GM12878 (cell line): ENCODE results near the gene SLC25A44. TPM values are rescaled to one million over a fixed set of nuclear protein-coding genes. Genes with fewer than 3 reads are reported as not detected.

ENCODE experiments used
- CEBPB ChIP-seq, 2 experiments: fragments of 150-350 bp in 1 of 2; IDR thresholded peaks; 2 replicates each; pipeline ENCODE4 v1.6.1; 2012 to 2014; ENCODE audit warnings: low read depth in 2 of 2, low read length in 2 of 2, borderline replicate concordance in 1 of 2, inconsistent platforms in 1 of 2
- CHD1 ChIP-seq: IDR thresholded peaks from 2 replicates; pipeline ENCODE4 v1.6.1; 2012; ENCODE audit warnings: low read depth, low read length, improper control_type of control experiment
- DPF2 ChIP-seq: fragments of 450-650 bp; IDR thresholded peaks from 2 replicates; pipeline ENCODE4 v1.6.1; 2017; ENCODE audit warnings: mild to moderate bottlenecking
- FOS ChIP-seq: IDR thresholded peaks from 3 replicates; pipeline ENCODE4 v1.6.1; 2011; ENCODE audit warnings: borderline replicate concordance; ENCODE audit not compliant: insufficient read length; ENCODE audit errors: extremely low read depth
- GABPA ChIP-seq: IDR thresholded peaks from 2 replicates; pipeline ENCODE4 v1.6.1; 2014; ENCODE audit warnings: antibody characterized with exemption, low read depth, mild to moderate bottlenecking, inconsistent platforms
- IKZF2 ChIP-seq, 2 experiments: fragments of 450-650 bp; IDR thresholded peaks; 2 replicates each; pipeline ENCODE4 v1.6.1; 2017; ENCODE audit warnings: mild to moderate bottlenecking in 2 of 2, moderate library complexity in 2 of 2
- KLF5 ChIP-seq: fragments of 450-650 bp; IDR thresholded peaks from 2 replicates; pipeline ENCODE4 v1.6.1; 2014; ENCODE audit warnings: mild to moderate bottlenecking; ENCODE audit not compliant: partially characterized antibody
- MTA2 ChIP-seq: fragments of 450-650 bp; IDR thresholded peaks from 2 replicates; pipeline ENCODE4 v1.6.1; 2016; ENCODE audit warnings: low read depth, mild to moderate bottlenecking, moderate library complexity
- MYB ChIP-seq: fragments of 150-350 bp; IDR thresholded peaks from 2 replicates; pipeline ENCODE4 v1.6.1; 2014; ENCODE audit warnings: mild to moderate bottlenecking, low read depth, low read length, borderline replicate concordance
- POU2F2 ChIP-seq: IDR thresholded peaks from 3 replicates; pipeline ENCODE4 v1.6.1; 2011; ENCODE audit warnings: low read depth, mild to moderate bottlenecking, low read length, borderline replicate concordance
- SP1 ChIP-seq: IDR thresholded peaks from one replicate; pipeline ENCODE4 v1.6.1; 2011; ENCODE audit warnings: low read depth, low read length
- TCF7 ChIP-seq: IDR thresholded peaks from 2 replicates; pipeline ENCODE4 v1.6.1; 2014; ENCODE audit warnings: antibody characterized with exemption, borderline replicate concordance
- ZBTB11 ChIP-seq: fragments of 450-650 bp; formaldehyde crosslinking; IDR thresholded peaks from 2 replicates; pipeline ENCODE4 v1.5.0; 2022; ENCODE audit warnings: mild to moderate bottlenecking, missing genetic modification characterization
- ZNF24 ChIP-seq: fragments of 450-650 bp; IDR thresholded peaks from 2 replicates; pipeline ENCODE4 v1.6.1; 2017; ENCODE audit warnings: antibody characterized with exemption, mild to moderate bottlenecking
- polyA plus RNA-seq, 11 experiments: library from polyadenylated mRNA; depleted of rRNA in 4 of 11; unstranded in 6 of 11; stranded (reverse) in 5 of 11; fragments of >200 nt; fragmentation: Nextera tagmentation in 4 of 11; fragmentation: Illumina TruSeq in 1 of 11; extraction: Ambion mirVana in 4 of 11; extraction: Trizol in 1 of 11; gene quantifications; 1 replicate in 1 of 11; 2 replicates in 10 of 11; pipeline versions ENCODE4 v1.2.1 to v1.2.3, GENCODE V29; 2011 to 2016; ENCODE audit warnings: inconsistent platforms in 2 of 11, missing spikeins in 2 of 11, low read depth in 1 of 11
- total RNA-seq, 4 experiments: library from RNA; depleted of rRNA in 3 of 4; stranded (reverse); fragments of >200 nt in 3 of 4; fragmentation: Illumina TruSeq in 1 of 4; extraction: Trizol in 1 of 4; gene quantifications; 2 replicates each; pipeline versions ENCODE4 v1.2.1 to v1.2.3, GENCODE V29; 2013 to 2021
- TF ChIP-seq, protein P1 (sequence below): fragments of 450-650 bp; formaldehyde crosslinking; IDR thresholded peaks from 2 replicates; pipeline ENCODE4 v1.4.0; 2022; ENCODE audit warnings: mild to moderate bottlenecking, moderate library complexity
- TF ChIP-seq, protein P2 (sequence below): fragments of 450-650 bp; IDR thresholded peaks from 2 replicates; pipeline ENCODE4 v1.6.1; 2017; ENCODE audit warnings: mild to moderate bottlenecking, low read depth, inconsistent platforms; ENCODE audit not compliant: poor library complexity, severe bottlenecking
- TF ChIP-seq, protein P3 (sequence below): fragments of 450-650 bp; IDR thresholded peaks from 2 replicates; pipeline ENCODE4 v1.6.1; 2014; ENCODE audit warnings: mild to moderate bottlenecking
- TF ChIP-seq, protein P4 (sequence below): IDR thresholded peaks from 2 replicates; pipeline ENCODE4 v1.6.1; 2012; ENCODE audit warnings: low read depth, low read length, improper control_type of control experiment

Gene SLC25A44
- total and polyA plus RNA-seq, 10 of the 15 experiments (the other 5 are each of a cell fraction or from before 2014, with no cell fraction given), result 7.1 to 43.3 (median 30.4) TPM

DNA sequence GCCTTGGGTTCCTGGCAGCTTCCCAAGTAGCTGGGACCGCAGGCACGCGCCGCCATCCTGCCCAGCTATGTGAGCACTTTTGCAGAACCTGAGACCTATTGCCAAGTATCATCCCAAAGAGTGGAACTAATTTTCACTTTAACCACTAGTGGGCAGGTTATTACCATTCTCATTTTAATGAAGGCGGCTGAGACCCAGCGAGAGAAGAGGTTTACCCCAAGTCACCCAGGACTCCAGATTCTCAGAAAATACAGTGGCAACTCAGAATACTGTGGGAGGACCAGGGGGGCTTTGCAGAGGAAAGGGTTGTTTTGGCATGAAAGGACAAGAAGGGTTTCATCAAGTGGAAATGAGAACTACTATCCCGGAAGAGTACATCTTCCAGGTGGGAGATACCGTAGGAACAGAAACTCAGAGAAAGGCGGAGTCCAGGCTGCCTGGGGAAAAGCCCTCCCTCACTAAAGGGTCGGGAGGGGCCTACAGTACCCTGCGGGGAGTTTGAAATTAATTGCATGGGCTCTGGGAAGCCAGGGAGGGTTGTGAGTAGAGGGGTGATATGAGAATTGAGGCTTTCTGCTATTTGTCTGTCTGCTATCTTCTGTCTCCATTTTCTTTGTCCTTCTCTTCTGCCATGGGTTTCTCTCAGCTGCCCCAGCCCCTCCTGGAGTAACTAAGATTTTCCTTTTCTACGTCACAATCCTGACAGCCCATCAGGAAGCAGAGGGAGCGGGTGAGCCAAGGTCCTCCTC is 47.7 kb upstream of the SLC25A44 start (continued):
- TF ChIP-seq, protein P1, sequence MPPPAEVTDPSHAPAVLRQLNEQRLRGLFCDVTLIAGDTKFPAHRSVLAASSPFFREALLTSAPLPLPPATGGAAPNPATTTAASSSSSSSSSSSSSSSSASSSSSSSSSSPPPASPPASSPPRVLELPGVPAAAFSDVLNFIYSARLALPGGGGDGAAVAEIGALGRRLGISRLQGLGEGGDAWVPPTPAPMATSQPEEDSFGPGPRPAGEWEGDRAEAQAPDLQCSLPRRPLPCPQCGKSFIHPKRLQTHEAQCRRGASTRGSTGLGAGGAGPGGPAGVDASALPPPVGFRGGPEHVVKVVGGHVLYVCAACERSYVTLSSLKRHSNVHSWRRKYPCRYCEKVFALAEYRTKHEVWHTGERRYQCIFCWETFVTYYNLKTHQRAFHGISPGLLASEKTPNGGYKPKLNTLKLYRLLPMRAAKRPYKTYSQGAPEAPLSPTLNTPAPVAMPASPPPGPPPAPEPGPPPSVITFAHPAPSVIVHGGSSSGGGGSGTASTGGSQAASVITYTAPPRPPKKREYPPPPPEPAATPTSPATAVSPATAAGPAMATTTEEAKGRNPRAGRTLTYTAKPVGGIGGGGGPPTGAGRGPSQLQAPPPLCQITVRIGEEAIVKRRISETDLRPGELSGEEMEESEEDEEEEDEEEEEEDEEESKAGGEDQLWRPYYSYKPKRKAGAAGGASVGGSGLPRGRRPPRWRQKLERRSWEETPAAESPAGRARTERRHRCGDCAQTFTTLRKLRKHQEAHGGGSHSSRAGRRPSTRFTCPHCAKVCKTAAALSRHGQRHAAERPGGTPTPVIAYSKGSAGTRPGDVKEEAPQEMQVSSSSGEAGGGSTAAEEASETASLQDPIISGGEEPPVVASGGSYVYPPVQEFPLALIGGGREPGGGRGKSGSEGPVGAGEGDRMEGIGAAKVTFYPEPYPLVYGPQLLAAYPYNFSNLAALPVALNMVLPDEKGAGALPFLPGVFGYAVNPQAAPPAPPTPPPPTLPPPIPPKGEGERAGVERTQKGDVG (CRISPR knock-in tag), result no peak
- TF ChIP-seq FOS, result no peak
- TF ChIP-seq KLF5, result no peak
- TF ChIP-seq, protein P2, sequence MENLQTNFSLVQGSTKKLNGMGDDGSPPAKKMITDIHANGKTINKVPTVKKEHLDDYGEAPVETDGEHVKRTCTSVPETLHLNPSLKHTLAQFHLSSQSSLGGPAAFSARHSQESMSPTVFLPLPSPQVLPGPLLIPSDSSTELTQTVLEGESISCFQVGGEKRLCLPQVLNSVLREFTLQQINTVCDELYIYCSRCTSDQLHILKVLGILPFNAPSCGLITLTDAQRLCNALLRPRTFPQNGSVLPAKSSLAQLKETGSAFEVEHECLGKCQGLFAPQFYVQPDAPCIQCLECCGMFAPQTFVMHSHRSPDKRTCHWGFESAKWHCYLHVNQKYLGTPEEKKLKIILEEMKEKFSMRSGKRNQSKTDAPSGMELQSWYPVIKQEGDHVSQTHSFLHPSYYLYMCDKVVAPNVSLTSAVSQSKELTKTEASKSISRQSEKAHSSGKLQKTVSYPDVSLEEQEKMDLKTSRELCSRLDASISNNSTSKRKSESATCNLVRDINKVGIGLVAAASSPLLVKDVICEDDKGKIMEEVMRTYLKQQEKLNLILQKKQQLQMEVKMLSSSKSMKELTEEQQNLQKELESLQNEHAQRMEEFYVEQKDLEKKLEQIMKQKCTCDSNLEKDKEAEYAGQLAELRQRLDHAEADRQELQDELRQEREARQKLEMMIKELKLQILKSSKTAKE, result peak; percentile 48
- 0 out of 3 replicates have a peak, but pooled peaks have one; percentile 4 for TF ChIP-seq POU2F2
- no peak for TF ChIP-seq DPF2
- TF ChIP-seq GABPA, result no peak
- TF ChIP-seq, protein P3, sequence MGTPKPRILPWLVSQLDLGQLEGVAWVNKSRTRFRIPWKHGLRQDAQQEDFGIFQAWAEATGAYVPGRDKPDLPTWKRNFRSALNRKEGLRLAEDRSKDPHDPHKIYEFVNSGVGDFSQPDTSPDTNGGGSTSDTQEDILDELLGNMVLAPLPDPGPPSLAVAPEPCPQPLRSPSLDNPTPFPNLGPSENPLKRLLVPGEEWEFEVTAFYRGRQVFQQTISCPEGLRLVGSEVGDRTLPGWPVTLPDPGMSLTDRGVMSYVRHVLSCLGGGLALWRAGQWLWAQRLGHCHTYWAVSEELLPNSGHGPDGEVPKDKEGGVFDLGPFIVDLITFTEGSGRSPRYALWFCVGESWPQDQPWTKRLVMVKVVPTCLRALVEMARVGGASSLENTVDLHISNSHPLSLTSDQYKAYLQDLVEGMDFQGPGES, result no peak
- TF ChIP-seq MTA2, result no peak
- no peak for TF ChIP-seq ZBTB11
- TF ChIP-seq, protein P4, sequence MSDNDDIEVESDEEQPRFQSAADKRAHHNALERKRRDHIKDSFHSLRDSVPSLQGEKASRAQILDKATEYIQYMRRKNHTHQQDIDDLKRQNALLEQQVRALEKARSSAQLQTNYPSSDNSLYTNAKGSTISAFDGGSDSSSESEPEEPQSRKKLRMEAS, result no peak
- TF ChIP-seq CEBPB (IDR thresholded peaks at IDR 0.05; ENCODE audit: borderline replicate concordance in 1 of 2, low read depth in 2 of 2, low read length in 2 of 2), result no peak
- TF ChIP-seq IKZF2 (IDR thresholded peaks at IDR 0.05), result peak; percentile 49 to 53; a peak in 3 of 4 replicates
- TF ChIP-seq MYB, result no peak
- no peak for TF ChIP-seq SP1
- TF ChIP-seq ZNF24, result no peak
- TF ChIP-seq CHD1, result no peak
- no peak for TF ChIP-seq TCF7
